Right atrium auricular region (tissue), 2 donors: ENCODE data around the gene CD4. TPM values are rescaled to one million over a fixed set of nuclear protein-coding genes. Genes with fewer than 3 reads are reported as not detected.

ENCODE experiments used
- DNase-seq: peaks from one replicate; pipeline ENCODE4 v3.0.0-alpha.2; 2019; ENCODE audit warnings: low spot score
- H3K27ac ChIP-seq, 2 donors: fragments of 200-600 bp; sonication (generic); 1 replicate in 1 of 2; 2 replicates in 1 of 2; pipeline ENCODE4 v1.5.1; 2016 to 2019
- H3K27me3 ChIP-seq, 2 donors: fragments of 200-600 bp; sonication (generic); one replicate each; pipeline versions ENCODE4 v1.5.1 to v1.6.0; 2017 to 2019
- H3K36me3 ChIP-seq: fragments of 200-600 bp; sonication (generic); one replicate; pipeline ENCODE4 v1.5.1; 2016
- H3K4me1 ChIP-seq, 2 donors: fragments of 200-600 bp; sonication (generic); one replicate each; pipeline versions ENCODE4 v1.5.1 to v1.6.0; 2017 to 2019
- H3K4me3 ChIP-seq, 2 donors: fragments of 200-600 bp; sonication (generic); 1 replicate in 1 of 2; 2 replicates in 1 of 2; pipeline ENCODE4 v1.5.1; 2017 to 2019; ENCODE audit warnings: mild to moderate bottlenecking in 1 of 2, moderate library complexity in 1 of 2
- H3K9me3 ChIP-seq, 2 donors: fragments of 200-600 bp; sonication (generic); one replicate each; pipeline ENCODE4 v1.5.1; 2019
- total RNA-seq, 2 donors: library from RNA; depleted of rRNA; stranded (reverse); fragments of >200 nt; gene quantifications; one replicate each; pipeline ENCODE4 v1.1.0, GENCODE V29; 2016
- TF ChIP-seq, protein P1 (sequence below), 2 donors: fragments of 200-600 bp; sonication (generic); IDR thresholded peaks; one replicate each; pipeline ENCODE4 v1.5.1; 2019; ENCODE audit warnings: antibody characterized with exemption in 2 of 2

Gene CD4
- total RNA-seq, 2 donors from 2014 or later: 3.2 to 7.3 TPM

DNA sequence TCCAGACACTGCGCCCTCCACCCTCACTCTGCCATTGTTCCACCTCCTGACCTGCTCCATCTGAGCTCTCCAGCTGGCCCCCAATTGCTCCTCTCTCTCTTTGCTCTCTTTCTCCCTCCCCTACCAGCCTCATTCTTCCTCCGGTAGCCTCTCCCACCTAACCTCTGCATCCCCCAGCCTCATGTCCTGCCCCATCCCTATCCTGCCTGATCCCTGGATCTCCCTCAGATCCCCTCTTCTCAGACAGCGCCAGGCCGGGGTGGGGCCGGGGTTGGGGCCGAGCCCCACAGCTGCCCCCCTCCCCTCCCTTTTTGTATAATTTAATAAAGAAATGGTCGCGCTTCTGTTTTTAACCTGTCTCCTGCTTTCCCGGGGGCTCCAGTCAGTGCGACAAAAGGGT lies 18.7 kb upstream of the CD4 start:
- Histone ChIP-seq H3K4me3 (no peak overlapping the region), H3K36me3 (peaks cover 6% of the 10 kb centered on the region), H3K9me3 (no peaks in the 10 kb centered on the region), H3K27me3 (no peaks in the 10 kb centered on the region), H3K27ac (peak overlapping the region; percentile 17 to 46), H3K4me1 (peaks cover 0 to 52% of the 10 kb centered on the region in 2 donors)
- DNase-seq: no peak
- TF ChIP-seq, protein P1, sequence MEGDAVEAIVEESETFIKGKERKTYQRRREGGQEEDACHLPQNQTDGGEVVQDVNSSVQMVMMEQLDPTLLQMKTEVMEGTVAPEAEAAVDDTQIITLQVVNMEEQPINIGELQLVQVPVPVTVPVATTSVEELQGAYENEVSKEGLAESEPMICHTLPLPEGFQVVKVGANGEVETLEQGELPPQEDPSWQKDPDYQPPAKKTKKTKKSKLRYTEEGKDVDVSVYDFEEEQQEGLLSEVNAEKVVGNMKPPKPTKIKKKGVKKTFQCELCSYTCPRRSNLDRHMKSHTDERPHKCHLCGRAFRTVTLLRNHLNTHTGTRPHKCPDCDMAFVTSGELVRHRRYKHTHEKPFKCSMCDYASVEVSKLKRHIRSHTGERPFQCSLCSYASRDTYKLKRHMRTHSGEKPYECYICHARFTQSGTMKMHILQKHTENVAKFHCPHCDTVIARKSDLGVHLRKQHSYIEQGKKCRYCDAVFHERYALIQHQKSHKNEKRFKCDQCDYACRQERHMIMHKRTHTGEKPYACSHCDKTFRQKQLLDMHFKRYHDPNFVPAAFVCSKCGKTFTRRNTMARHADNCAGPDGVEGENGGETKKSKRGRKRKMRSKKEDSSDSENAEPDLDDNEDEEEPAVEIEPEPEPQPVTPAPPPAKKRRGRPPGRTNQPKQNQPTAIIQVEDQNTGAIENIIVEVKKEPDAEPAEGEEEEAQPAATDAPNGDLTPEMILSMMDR (IDR thresholded peaks at IDR 0.05): no peak

DNA sequence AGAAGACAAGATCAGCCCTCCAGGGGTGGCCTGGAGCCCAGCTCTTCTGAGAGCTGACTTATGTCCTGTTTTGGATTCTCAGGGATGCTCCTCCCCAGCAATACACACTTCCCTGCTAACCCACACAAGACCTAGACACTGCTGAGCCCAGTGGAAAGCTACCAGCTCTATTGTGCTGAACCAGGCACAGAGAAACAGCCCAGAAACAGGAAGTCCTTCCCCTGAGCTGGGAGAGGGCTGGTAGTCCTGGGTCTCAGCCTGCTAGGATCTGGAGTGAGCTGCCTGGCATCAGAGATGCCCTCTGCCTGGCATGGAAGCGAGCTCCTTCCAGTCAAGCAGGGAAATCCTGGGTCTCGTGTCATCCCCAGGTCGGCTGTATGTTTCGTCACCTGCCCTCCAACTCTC lies 18.2 kb upstream of the CD4 start:
- no peaks in the 10 kb centered on the region for H3K27me3 ChIP-seq
- peak overlapping the region; percentile 17 to 46 for H3K27ac ChIP-seq
- no peak overlapping the region for H3K4me3 ChIP-seq
- TF ChIP-seq, protein P1 (IDR thresholded peaks at IDR 0.05): no peak
- peaks cover 0 to 49% of the 10 kb centered on the region in 2 donors for H3K4me1 ChIP-seq
- no peak for DNase-seq
- no peaks in the 10 kb centered on the region for H3K9me3 ChIP-seq
- H3K36me3 ChIP-seq: peaks cover 6% of the 10 kb centered on the region

- peaks cover 0 to 49% of the 10 kb centered on the region in 2 donors for H3K4me1 ChIP-seq
- no peak for DNase-seq
- peak overlapping the region in 1 of 2 donors; percentile 6 for H3K4me3 ChIP-seq
- peaks cover 6% of the 10 kb centered on the region for H3K36me3 ChIP-seq
- TF ChIP-seq, protein P1 (IDR thresholded peaks at IDR 0.05): no peak
- H3K27me3 ChIP-seq: no peaks in the 10 kb centered on the region
- H3K27ac ChIP-seq: no peak overlapping the region
- H3K9me3 ChIP-seq: no peaks in the 10 kb centered on the region
Measured at GRCh38 chr12:6771509-6772330, 17.6 kb upstream of the CD4 start.

- H3K27ac ChIP-seq: no peak within 1 kb of the TSS
- H3K4me3 ChIP-seq: peak within 1 kb of the TSS in 1 of 2 donors; percentile 6
- H3K9me3 ChIP-seq: no peaks in the 10 kb centered on the region
- peaks cover 0 to 49% of the 10 kb centered on the region in 2 donors for H3K4me1 ChIP-seq
- TF ChIP-seq, protein P1 (IDR thresholded peaks at IDR 0.05): no peak
- no peak for DNase-seq
- H3K36me3 ChIP-seq: peaks cover 6% of the 10 kb centered on the region
- no peaks in the 10 kb centered on the region for H3K27me3 ChIP-seq
Measured at GRCh38 chr12:6772331-6772695, 17.0 kb upstream of the CD4 start, which contains the start of gene LAG3. Gene LAG3, plus strand, starts transcription at chr12:6772520. Its CDS starts 333 bp downstream, at chr12:6772853.

DNA sequence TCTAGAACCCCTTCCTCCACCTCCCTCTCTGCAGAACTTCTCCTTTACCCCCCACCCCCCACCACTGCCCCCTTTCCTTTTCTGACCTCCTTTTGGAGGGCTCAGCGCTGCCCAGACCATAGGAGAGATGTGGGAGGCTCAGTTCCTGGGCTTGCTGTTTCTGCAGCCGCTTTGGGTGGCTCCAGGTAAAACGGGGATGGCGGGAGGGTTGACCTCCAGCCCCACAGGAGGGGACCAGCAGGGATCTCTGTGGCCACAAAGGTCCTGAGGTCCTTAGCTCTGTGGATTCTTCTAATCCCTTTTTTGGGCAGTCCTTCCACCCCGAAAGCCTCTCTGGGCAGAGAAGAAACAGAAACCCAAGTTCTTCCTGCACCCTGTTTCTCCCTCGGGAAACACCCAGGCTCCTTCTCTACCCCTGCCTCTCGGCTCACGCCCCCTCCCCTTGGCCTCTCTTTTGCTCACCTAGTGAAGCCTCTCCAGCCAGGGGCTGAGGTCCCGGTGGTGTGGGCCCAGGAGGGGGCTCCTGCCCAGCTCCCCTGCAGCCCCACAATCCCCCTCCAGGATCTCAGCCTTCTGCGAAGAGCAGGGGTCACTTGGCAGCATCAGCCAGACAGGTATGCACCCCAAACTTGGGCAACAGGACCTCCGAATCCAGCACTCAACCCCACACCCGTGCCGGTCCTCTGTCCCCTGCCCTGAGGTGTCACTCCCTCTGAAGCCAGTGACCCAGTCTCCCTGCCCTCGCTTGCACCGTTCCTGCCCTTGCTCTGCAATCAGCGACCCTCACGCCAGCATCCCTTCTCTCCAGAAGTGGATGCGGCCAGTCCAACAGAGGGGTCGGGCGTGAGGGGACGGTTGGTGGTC lies 16.4 kb upstream of the CD4 start:
- H3K4me1 ChIP-seq: peaks cover 0 to 46% of the 10 kb centered on the region in 2 donors
- no peaks in the 10 kb centered on the region for H3K9me3 ChIP-seq
- TF ChIP-seq, protein P1 (IDR thresholded peaks at IDR 0.05): no peak
- H3K27me3 ChIP-seq: no peaks in the 10 kb centered on the region
- peaks cover 6% of the 10 kb centered on the region for H3K36me3 ChIP-seq
- DNase-seq: no peak
- peak overlapping the region in 1 of 2 donors; percentile 29 for H3K4me3 ChIP-seq
- H3K27ac ChIP-seq: no peak overlapping the region
